OCI-LY7 (cell line): ENCODE data around the gene CMAS.

Experiments
- CTCF ChIP-seq: fragments of 200-600 bp; sonication (generic); conservative IDR thresholded peaks from 2 replicates; pipeline ENCODE4 v1.5.1; 2014; ENCODE audit warnings: mild to moderate bottlenecking, antibody characterized with exemption, low read length, moderate library complexity, mixed read lengths
- EZH2phosphoT487 ChIP-seq: fragments of 200-600 bp; sonication (generic); IDR thresholded peaks from 2 replicates; pipeline ENCODE4 v1.6.1; 2018; ENCODE audit warnings: low read depth, borderline replicate concordance, mild to moderate bottlenecking, mixed run types, antibody characterized with exemption, low read length, moderate library complexity, mixed read lengths

DNA sequence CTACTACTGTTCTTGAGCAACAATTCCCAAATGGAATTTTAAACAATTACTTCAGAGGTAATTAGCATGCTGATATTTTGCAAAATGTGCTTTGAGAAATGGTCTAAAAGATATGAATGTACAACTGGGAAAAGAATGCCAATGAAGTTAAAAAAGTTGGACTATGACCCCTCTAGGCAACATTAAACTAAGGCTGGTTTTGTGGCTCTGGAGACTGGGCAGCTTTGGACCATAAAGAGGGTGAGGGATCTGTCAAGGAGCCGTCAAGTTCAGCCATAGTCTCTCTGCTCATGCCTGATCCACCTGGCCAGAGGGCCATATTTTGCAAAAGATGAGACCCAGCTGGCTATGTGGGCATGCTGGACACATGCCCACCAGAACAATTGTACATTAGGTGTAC is 38.8 kb downstream of the CMAS start:
- no peak for TF ChIP-seq CTCF
- TF ChIP-seq EZH2phosphoT487: no peak
